ENCODE measurements around the gene CACNA1D.

- TF ChIP-seq CTCF (IDR thresholded peaks at IDR 0.05) = no peak
- no peak for TF ChIP-seq ZFX (IDR thresholded peaks at IDR 0.05; ENCODE audit: borderline replicate concordance)
Measured at GRCh38 chr3:53707222-53707621, 212.8 kb downstream of the CACNA1D start.
